HG03571 (cell line): ENCODE results near the gene DSG4.

ENCODE experiments used
- ATAC-seq: cut with Tn5 transposase; IDR thresholded peaks from one replicate; pipeline ENCODE4 v1.9.1; 2021; ENCODE audit not compliant: unreplicated experiment

Gene DSG4

DNA sequence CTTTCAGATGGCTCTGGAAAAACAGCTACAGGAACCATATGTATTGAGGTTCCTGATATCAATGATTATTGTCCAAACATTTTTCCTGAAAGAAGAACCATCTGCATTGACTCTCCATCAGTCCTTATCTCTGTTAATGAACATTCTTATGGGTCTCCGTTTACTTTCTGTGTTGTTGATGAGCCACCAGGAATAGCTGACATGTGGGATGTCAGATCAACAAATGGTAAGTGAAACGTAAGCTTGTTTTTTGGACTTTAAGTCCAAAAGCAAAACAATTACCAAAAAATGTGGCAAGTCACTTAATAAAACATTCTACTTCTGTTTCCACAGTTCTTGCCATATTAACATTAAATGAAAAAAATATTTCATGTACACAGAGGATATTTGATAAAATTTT is 26.8 kb downstream of the DSG4 start:
- ATAC-seq, result no peak

DNA sequence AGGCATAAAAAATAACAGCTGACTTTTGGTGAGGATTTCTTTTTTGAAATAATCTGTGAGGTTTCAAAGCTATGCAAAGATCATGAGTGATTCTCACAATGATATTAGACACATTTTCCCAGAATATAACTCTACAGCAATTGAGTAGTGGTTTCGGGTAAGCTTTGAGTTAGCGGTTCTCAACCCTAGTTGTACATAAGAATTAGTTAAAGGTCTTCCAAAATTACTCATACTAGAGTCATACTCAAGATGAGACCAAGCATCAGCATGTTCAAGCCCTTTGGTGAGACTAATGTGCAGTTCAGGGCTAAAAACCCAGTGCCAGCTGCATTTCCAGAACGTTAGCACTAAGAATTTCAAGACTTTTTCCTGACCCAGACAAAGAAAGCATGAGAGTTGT is 31.1 kb downstream of the DSG4 start:
- no peak for ATAC-seq

DNA sequence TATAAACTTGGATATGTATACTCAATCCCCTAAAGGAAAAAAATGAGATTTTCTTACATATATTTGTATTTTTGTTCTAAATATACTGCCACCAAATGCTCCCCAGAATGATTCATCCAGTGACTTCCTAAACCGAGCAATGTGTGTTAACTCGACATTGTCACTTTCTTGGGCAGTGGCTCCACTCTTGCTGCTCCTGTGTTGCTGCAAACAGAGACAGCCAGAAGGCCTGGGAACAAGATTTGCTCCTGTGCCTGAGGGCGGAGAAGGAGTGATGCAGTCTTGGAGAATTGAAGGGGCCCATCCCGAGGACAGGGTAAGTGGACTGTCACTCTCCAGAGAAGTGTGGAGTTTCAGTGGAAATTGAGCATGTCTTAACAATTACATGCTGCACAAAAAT is 32.7 kb downstream of the DSG4 start:
- no peak for ATAC-seq

DNA sequence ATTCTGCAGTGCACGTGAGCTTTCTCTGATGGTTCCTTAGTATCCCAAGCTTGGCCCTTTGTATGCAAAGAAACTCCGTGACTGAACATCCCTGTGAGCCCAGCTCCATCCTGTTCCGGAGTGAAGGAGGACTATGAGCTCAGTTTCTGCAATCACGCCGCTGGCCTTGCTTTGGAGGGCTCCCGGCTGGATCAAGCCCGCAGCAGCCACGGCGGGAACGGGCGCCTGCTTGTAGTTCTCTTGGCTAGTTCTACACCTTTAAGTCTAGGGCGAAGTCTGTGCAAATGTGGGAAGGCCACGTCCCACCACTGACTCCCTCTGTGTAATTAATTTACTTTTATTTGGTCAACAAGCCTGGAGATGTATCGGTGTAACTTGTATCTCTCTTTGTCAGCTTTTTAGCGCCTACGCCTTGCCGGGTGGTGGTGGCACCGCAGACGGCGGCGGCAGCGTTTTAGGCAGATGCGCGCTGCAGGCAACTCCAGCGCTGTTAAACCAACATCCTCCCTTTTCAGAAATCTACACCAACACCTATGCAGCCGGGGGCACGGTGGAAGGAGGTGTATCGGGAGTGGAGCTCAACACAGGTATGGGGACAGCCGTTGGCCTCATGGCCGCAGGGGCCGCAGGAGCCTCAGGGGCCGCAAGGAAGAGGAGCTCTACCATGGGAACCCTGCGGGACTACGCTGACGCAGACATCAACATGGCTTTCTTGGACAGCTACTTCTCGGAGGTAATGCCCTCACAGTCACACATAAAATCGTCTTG is 34.3 kb downstream of the DSG4 start:
- no peak for ATAC-seq

DNA sequence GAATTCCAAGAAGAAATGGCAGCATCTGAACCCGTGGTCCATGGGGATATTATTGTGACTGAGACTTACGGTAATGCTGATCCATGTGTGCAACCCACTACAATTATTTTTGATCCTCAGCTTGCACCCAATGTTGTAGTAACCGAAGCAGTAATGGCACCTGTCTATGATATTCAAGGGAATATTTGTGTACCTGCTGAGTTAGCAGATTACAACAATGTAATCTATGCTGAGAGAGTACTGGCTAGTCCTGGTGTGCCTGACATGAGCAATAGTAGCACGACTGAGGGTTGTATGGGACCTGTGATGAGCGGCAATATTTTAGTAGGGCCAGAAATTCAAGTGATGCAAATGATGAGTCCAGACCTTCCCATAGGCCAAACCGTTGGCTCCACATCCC is 36.6 kb downstream of the DSG4 start:
- no peak for ATAC-seq

DNA sequence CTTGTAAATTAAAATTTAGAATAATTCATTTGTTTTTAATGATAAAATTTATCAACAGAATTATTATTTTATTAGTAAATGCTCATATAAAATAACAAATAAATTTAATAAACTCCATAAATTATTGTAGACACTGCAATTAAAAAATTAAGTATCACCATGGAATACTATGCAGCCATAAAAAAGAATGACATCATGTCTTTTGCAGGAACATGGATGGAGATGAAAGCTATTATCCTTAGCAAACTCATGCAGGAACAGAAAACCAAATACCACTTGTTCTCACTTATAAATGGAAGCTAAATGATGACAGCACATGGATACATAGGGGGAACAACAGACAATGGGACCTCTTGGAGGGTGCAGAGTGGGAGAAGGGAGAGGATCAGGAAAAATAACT is 41.3 kb downstream of the DSG4 start:
- no peak for ATAC-seq

DNA sequence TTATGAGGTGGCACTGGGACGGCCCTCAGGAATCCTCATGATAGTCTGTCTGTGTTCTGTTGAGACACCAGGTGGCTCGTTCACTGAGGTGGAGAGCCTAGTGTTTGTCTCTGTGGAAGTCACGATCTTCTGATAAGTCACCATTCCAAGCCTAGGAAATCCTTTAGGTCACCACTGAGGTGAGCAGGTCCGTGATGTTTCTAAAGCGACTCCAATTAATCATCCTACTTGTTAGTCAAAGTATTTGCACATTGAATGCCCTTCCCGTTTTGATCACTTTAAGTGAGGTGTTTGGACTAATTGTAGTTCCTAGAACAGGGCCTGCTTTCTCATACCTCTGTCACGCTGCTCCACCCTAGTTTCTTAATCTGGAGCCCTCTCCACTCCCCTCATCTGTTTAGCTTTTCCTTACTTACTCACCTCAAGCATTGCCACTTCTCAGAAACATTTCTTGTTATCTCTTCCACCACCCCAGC is 42.9 kb downstream of the DSG4 start:
- no peak for ATAC-seq

DNA sequence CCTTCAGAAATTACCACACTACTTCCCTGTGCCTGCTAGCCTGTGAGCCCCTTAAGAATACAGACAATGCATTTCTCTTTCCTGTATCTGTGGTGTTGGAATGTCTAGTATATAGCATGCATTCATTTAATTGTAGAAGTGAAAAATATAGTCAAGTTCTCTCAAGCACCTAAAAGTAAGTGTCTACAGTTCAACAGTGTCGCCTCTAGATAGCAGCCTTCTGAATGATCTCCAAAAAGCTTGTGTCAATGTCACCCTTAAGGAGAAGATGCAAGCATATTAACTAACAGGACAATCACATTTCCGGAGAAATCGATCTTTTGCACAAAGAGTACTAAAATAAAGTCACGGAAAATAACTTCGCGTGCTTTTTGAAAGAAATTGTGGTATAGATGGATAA is 43.5 kb downstream of the DSG4 start:
- ATAC-seq, result no peak

DNA sequence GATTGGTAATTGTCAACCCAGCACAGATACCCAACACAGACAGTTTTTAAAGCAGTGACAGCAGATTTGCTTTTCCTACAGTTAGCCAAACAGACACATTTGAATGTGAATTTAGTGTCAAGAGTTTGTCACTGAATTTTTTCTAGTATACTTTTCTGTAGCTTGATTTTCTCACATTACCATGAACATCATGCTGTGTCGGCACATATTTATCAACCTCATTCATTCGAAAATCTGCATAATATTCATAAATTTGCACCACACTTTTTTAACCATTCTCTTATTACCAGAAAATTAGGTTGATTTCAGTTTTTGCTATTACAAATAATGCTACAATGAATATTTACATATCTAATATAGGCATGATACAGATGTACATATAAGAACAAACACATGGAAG is 43.9 kb downstream of the DSG4 start:
- no peak for ATAC-seq

DNA sequence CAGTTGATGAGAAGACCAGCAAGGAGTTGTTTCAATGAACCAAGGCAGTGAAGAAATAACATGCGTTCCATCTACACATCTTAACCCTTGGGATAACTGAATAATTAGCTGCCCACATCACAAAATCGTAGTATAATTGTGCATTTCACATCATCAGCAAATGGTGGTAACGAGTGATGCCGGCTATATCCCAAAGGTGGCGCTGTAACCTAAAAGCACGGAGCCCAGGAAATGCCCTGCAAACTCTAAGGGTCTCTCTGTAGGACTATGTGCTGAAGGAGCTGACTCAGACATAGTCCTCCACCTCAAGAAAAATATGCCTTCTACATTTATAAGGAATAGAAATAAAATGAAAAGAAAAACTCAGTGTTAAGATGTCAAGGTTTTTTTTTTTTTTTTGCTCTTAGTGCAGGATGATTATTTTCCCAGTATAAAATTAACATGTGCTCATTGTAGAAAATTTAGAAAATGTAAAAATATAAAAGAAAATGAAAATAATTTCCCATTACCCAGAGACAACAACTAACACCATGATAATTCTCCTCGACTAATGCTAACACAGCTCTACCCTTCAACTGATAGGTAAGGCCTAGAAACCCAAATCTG is 47.9 kb downstream of the DSG4 start:
- ATAC-seq, result no peak

DNA sequence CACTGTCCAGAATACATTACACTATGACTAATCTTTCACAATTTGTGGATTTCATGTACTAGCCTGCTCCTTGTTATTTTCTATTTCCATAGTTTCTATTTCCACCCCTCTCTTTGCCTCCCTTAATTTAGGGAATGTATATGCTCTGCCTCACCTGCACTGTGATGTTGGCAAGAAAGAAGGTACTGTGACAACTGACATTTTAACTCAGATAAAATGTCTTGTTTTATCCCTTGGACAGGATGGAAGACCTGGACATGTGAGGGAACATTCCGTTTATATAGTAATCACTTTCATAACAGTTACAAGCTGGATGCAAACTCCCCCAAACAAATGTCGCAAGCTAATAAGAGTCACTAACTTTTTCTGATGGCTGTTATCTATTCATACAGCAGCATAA is 49.4 kb downstream of the DSG4 start:
- ATAC-seq, result no peak

DNA sequence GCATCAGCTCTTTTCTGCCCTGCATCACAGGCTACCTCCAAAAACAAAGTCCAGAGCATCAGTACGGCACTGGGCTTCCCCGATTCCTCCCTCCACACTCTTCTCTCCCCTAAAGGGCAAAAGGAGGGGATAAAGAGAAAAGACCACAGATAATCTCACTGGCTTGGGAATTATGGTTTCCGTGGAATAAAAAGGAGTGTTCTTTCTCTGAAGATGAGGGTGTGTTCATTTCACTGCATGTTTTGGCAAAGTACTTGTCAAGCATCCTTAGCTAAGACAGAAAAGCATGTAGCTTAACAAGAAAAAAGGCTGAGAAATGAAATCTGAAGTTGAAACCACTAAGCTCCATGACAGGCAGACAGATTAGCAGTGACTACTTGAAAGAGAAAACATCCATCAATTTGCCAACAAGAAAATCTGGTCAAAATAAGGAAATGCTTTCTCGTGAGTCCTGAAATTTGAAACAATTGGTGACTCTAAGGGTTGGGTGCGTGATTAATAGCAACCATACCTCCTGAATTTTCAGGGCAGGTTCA is 50.4 kb downstream of the DSG4 start:
- no peak for ATAC-seq

DNA sequence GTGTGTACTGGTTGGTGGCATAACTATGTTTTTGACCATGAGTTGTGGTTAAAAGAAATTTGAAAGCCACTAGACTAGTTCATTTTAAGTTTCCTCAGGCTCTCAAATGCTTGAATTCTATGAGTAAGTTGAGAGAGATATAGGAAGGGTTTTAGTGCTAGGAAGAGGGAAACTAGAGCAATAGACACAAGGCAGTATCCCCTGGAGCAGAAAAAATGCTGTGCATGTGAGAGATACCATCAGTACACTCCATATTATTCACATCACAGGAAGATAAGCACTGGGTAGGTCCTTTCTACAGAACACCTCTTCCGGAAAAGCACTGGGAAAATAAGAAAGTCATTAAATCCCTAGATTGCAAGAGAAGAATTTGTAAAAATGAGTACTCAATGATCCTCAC is 51.6 kb downstream of the DSG4 start:
- ATAC-seq, result no peak

DNA sequence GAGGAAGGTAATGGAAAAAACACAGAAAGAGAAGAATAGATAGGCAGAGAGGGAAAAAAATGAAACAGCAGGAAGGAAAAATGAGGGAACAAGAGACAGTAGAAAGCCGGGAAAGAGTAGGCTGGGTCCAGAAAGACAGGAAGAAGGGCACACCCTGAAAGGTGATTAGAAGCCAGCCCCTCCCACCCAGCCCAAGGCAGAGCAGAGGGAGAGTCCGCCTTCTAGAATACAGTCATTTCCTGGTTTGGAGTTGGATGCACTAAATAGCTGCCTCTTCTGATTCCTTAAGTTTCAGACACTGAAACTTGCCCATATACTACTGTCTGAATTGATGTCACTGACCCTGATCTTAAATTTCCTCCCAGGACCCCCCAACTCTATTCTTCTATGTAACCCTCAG is 53.0 kb downstream of the DSG4 start:
- no peak for ATAC-seq

DNA sequence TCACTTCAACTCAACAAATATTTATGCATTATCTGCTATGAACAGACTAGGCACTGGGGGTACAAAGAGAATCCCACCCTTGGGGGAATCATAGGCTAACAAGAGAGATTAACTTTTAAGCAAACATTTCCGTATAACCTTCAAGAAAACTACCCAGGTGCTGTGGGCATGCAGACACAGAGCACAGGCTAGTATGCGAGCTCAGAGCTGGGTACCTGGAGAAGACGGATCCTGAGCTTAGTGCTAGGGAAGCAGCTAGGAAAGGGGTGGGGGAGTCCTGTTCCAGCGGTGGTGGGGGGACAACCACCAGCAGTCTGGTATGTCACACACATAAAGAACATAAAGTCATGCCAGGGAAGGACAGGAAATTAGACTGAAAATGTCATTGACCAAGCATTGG is 53.5 kb downstream of the DSG4 start:
- ATAC-seq, result no peak

DNA sequence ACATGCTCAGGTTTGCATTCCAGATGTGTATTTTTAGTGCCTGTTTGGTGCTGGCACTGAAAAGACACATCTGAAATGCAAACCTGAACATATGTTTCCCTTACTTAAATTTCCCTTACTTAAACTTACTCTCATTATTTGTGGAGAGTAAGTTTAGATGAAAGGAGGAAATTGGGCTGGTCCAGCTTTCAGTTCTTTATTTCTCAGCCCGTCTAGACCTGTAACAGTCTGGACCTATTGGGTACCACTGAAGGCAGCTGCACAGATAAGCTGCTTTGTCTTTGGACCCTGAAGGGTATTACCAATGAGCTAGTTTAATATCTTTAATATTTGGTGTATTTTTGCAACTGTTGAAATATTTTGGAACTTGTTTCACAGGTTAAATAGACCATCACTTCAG is 54.0 kb downstream of the DSG4 start:
- ATAC-seq, result no peak

DNA sequence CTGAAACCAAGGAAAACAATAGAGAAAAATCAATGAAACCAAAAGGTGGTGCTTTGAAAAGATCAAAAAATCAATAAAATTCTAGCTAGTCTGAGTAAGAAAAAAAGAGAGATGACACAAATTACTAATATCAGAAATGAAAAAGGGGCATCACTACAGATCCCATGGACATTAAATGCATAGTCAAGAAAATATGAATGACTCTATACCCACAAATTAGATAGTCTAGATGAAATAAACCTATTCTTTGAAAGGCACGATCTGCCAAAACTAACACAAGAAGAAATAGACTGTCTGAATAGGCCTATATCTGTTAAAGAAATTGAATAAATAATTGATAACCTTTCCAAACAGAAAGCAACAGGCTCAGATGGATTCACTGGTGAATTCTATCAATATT is 55.7 kb downstream of the DSG4 start:
- ATAC-seq, result no peak

DNA sequence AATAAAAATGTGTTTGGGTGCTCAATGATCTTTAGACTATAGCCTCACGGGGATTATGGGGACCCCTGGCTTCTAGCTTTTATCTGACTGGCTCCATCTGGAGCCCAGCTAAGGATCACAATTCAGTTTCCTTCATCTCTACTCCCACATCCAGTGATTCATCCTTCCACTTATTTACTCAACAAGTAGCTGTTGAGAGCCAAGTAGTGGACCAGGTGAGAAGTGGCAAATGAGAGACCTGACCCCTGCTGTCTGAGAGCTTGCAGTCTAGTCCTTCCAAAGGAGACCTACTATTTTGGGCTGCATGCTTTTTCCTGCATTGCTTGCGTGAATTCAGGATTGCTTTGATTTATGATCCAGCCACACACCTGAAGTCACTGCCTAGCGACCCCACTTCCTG is 60.2 kb downstream of the DSG4 start:
- no peak for ATAC-seq

DNA sequence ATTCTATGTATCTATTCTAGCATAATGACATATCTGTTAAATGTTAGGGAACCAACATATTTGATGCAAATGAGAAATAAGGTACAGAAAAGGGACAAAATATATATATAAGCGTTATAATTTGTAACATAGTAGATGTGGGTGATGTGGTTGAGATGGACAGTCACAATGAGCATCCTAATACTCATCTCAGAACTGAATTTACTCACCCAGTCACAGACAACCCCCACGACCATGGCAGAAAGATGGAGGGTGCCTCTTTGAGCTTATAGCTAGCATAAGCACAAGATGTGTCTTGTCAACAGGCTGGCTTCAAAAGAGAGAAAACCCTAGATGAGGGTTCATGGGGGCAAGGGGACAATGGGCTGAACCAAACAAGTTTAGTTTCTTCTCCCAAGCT is 61.8 kb downstream of the DSG4 start:
- no peak for ATAC-seq

DNA sequence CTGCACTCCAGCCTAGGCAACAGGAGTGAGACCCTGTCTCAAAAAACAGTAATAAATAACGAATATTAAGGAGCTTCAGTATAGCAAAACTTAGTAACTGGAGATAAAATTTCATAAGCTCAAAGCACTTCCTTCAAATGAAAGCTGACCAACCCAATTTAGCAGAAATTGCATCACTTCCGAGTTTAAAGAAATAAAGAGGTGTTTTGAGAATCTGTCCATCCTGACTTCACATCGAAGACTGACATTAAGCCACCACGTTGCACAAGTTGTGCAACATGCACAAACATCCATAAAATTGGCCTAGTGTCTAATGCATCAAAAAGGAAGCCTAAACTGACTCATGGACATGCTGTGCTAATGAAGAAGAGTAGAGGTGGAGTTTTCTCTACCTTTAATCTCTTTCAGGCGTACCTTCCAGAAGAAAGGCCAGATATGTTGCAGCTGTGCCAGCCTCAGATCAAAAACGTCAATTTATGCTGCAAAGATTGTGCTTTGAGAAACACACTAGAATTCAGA is 63.3 kb downstream of the DSG4 start:
- no peak for ATAC-seq

DNA sequence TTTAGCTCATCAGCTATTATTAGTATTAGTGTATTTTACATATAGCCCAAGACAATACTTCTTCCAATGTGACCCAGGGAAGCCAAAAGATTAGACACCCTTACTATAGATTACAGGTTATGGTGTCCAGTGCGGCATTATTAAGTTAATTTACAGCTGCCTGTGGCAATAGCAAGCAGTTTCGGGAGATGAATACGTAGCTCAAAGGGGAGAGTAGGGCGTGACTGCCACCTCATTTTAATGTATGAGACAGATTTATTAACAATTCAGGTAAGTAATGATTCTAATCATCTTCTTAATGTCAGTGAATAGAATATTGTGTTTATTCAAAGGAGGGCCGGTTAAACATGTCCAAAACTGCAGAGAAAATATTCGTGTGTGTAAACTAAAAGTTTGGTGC is 64.2 kb downstream of the DSG4 start:
- ATAC-seq, result no peak

DNA sequence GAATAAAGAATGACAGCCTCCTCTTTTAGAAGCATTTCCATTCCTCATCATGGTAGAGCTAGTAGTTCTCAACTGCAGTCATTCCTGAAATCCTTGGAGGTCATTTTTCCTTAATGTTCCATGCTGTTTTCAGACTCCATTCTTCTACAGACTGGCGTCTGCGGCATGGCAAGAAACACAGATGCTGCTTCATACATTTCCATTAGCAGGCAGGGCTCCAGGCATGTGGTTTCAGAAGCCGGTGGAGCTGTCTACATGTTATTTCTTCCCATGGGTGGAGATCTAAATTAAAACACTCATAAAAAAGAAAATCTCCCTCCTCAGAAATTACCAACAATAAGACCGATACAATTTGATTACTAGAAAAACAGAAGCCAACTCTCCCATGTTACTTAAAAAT is 64.9 kb downstream of the DSG4 start:
- no peak for ATAC-seq
